Right lung (tissue), 5 donors: ENCODE results near the gene OLFM1. TPM values are rescaled to one million over a fixed set of nuclear protein-coding genes. Genes with fewer than 3 reads are reported as not detected.
"Not testable (repeated sequence)": the region's sequence is repeated elsewhere in the genome, so short reads cannot be mapped to it uniquely, and the experiment has no call there.

Experiments
- DNase-seq, 2 donors: peaks; one replicate each; pipeline ENCODE4 v3.0.0-alpha.2; 2013
- polyA plus RNA-seq, 5 donors: library from polyadenylated mRNA; unstranded; fragments of 120-200 nt; gene quantifications; one replicate each; pipeline versions ENCODE4 v1.2.1 to v1.2.3, GENCODE V29; 2013; ENCODE audit warnings: inconsistent platforms in 1 of 5, low replicate concordance in 1 of 5; ENCODE audit not compliant: insufficient read length in 5 of 5, insufficient read depth in 1 of 5

Gene OLFM1
- polyA plus RNA-seq, 5 donors: 8.1 to 16.1 (median 14.6) TPM

DNA sequence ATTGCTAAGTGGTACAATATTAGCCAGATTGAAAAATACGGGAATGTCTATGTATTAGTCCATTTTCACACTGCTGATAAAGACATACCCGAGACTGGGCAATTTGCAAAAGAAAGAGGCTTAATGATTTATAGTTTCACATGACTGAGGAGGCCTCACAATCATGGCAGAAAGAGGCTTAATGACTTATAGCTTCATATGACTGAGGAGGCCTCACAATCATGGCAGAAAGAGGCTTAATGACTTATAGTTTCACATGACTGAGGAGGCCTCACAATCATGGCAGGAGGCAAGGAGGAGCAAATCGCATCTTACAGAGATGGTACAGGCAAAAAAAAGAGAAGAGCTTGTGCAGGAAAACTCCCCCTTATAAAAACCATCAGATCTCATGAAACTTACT lies 32.3 kb upstream of the OLFM1 start:
- DNase-seq: no peak

GRCh38 chr9:135056541-135056940 lies 30.9 kb upstream of the OLFM1 start:
- DNase-seq: no peak

DNA sequence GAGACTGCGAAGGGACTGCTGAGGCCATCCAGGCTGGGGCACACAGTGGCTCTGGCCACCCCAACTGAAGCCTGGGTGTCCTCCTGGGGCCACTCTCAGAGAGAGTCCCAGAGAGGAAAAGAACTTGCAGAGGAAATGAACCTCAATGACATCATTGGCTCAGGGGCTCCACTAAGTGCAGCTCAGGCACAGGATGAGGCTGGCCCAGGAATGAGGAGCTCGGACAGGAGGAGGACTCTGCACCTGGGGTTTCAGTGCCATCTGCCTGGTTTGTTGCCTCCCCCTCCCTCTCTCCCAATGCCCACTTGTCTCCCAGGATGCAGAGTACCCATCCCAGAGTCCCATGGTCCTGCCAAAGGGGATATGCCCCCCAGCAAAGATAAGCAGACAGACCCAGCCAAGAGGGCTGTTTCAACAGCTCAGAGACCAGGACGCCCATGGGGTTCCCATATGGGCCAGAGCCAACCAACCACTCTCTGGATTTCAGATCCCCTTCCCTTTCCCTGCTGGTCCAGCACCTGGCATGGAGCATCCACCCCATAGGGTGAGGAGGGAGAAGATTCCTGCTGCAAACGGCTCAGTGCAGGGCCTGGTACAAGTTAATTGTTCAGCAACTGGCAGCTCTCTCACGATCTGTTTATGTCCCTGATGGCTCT lies 26.9 kb upstream of the OLFM1 start:
- DNase-seq: no peak

DNA sequence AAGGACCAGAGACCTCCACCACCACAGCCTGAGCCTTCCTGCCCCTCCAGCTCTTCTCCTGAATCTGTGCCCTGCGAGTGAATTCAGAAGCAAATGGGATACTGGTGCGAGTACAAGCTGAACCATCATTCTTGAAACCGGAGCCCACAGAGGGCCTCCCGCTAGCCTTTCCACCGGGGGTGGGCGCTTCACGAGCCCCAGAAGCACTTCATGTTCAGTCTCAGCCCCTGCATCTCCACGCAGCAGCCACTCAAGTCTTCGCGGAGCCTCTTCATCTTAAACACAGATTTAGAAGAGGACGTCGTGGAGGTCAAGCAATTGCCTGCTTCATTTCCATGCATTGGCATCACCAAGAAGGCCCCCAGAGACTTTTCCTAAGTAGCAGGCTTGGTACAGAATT lies 26.0 kb upstream of the OLFM1 start:
- no peak for DNase-seq

- no peak for DNase-seq
Measured at GRCh38 chr9:135062254-135062653, 25.2 kb upstream of the OLFM1 start.

DNA sequence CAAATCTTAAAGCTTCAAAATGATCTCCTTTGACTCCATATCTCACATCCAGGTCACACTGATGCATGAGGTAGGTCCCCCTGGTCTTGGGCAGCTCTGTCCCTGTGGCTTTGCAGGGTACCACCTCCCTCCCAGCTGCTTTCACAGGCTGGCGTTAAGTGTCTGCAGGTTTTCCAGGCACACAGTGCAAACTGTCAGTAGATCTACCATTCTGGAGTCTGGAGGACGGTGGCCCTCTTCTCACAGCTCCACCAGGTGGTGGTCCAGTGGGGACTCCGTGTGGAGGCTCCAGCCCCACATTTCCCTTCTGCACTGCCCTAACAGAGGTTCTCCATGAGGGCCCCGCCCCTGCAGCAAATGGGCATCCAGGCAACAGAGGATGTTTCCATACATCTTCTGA lies 24.0 kb upstream of the OLFM1 start:
- not testable (repeated sequence) for DNase-seq

DNA sequence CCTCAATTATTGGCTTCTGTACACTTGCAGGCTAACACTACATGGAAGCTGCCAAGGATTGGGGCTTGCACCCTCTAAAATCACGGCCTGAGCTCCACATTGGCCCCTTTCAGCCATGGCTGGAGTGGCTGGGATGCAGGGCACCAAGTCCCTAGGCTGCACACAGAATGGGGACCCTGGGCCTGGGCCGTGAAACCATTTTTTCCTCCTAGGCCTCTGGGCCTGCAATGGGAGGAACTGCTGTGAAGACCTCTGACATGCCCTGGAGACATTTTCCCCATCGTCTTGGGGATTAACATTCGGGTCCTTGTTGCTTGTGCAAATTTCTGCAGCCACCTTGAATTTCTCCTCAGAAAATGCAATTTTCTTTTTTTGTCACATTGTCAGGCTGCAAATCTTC lies 23.6 kb upstream of the OLFM1 start:
- not testable (repeated sequence) for DNase-seq

DNA sequence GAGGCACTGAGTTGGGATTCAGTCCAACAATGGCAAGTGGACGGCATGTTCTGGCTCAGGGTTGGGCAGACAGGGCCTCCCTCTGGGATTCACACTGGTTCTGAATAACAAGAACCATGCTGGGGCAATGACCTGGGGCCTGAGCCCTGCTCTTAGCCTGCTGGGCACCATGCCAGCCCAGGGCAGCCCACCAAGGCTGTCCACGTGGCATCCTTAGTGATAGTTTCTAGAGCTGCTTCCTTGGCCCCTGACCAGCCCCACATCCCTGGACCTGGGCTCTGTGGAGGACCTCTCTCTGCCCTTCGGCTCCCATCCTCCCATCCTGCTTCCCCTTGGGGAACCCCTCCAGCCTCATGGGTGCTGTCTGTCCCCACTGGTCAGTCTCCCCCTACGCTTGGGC lies 22.3 kb upstream of the OLFM1 start:
- DNase-seq: no peak

DNA sequence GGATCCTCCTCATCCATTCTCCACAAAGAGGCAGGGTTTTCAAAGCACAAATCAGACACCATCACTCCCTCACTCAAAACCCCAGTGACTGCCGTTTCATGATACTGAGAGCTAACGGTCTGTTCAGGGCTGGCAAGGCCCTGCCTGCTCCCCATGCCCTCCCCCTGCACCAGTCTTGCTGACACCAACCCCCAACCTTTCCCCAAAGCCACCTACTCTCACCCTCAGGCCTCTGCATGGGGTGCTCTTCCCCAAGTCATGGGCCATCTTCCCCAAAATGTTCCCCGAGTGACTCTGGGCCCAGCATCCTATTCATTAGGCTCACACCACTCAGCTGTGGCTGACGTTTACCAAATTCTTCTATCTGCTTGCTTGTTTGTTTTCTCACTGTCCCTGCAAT lies 21.7 kb upstream of the OLFM1 start:
- no peak for DNase-seq

DNA sequence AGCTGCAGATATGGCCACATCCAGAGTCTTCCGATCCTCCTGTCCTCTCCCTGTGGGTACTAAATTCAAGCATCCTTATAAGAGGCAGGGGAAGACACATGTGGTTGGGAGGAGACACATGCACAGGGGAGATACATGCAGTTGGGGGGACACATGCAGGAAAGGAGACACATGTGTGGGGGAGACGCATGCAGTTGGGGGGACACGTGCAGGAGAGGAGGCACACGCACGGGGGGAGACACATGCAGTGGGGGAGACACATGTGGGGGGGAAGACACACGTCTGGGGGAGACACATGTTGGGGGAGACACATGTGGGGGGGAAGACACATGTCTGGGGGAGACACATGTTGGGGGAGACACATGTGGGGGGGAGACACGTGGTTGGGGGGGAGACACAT lies 21.2 kb upstream of the OLFM1 start:
- DNase-seq: no peak

- no peak for DNase-seq
Measured at GRCh38 chr9:135067096-135067710, 20.3 kb upstream of the OLFM1 start.

- DNase-seq: no peak
Measured at GRCh38 chr9:135068776-135069415, 18.6 kb upstream of the OLFM1 start.

GRCh38 chr9:135069558-135070197 lies 17.8 kb upstream of the OLFM1 start:
- no peak for DNase-seq

DNA sequence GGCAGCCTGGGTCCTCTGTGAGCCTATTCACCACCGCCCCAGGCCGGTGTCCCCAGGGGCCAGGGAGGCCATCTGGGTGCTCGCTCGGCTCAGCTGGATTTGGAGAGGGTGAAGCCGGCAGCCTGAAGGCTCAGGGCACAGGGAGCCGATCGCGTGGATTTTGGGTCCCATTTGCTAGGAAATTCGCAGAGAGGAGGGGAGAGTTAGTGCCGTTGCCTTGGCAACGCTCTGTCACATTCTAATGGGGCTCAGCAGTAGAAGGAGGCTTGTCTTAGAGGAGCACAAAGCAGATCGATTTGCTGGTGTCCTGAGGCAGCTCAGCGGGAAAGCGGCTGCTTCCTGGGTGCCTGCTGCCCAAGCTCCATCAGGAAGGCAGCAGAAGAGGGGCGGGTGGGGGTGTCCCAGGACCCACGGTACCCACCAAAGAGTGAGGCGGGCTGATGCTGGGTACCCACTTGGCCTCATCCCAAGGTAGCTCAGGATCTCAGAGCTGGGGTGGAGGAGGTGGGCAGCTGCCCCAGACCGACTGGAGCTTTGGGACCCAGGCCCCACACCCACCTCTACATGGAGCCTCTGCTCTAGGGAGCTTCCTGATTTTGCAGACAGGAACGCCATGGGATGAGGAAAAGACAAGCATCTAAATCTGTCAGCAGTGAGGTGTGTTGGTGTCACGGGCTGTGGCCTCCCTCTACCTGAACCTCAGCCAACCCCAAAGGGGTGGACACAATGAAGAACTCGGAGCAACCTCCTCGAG lies 17.1 kb upstream of the OLFM1 start:
- DNase-seq: no peak

GRCh38 chr9:135070964-135071735 lies 16.3 kb upstream of the OLFM1 start:
- no peak for DNase-seq

DNA sequence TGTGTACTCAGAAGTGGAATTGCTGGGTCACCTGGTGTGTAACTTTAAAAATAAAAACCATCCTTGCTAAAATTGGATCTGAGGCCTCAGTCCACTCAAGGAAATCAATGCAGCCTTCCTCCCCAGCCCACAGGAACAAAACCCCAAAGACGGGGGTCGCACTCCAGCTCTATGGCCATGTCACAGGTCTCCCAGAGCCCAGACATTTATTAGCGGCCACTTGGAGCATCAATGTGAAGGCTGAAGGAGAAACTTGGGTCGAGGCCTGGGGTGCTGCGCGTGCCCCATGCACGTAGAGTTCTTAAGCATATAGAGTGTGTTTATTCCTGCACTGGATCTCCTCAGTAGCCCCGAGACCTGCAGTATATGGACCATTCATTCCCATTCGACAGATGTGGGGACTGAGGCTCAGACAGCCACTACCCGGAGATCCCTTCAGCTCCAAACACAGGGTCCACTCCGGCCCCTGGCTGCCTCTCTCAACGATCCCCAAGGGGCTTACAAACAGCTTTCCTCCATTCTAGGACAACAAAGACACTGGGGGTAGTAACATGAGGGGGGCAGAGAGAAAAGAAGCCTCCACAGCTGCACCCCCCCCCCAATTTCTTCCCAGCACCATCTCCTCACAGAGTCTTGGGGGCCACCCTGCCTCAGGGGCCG lies 14.3 kb upstream of the OLFM1 start:
- DNase-seq: no peak

- DNase-seq: no peak
Measured at GRCh38 chr9:135073741-135074305, 13.6 kb upstream of the OLFM1 start.

DNA sequence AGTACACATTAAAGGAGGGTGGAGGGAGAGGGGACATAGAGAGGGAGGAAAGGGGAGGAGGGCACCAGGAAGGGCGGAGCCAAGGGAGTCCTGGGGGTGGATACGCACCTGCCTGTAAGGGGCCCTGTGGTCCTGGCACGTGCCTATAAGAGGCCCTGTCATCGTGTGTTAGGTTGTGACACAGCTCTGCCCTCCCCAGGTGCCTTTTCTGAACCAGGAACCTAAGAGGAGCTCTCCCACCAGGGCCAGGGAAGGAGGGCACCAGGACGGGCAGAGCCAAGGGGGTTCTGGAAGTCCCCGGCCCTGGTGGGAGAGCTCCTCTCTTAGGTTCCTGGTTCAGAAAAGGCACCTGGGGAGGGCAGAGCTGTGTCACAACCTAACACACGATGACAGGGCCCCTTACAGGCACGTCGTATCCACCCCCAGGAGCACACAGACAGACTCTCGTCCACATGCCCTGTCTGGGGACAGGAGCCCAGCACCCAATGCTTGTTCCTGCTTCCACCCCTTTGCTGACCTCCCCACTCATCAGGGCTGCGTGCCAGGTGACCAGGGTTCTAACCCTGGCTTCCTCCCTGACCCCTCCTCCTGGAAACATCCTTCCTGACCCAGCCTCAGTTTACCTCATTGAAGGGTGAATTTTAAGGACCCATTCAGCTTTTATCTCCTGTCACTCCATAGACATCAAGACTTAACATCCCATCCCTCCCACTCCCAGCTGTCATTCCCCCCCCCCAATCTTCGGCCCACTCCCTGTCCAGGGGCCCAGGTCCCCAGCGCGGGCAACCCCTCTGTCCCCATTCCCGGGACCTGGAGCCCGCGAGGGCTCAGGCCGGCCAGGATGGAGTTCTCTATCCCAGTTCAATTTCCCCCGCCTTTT lies 12.9 kb upstream of the OLFM1 start:
- DNase-seq: no peak
